HepG2 (cell line): ENCODE measurements around the gene ENTPD6. TPM values are rescaled to one million over a fixed set of nuclear protein-coding genes. Genes with fewer than 3 reads are reported as not detected.

Experiments used
- ASH2L ChIP-seq: fragments of 300-600, 200-600 bp; sonication (generic); IDR thresholded peaks from 2 replicates; pipeline ENCODE4 v1.7.0; 2017; ENCODE audit warnings: low read depth, mild to moderate bottlenecking, moderate library complexity, mixed read lengths, low read length; ENCODE audit not compliant: insufficient read length
- BORCS8-MEF2B ChIP-seq: sonication (generic); formaldehyde crosslinking; IDR thresholded peaks from 2 replicates; pipeline ENCODE4 v1.8.0; 2022; ENCODE audit warnings: mild to moderate bottlenecking, missing genetic modification reagents
- CBX5 ChIP-seq: sonication (generic); formaldehyde crosslinking; IDR thresholded peaks from 2 replicates; pipeline ENCODE4 v1.4.0; 2020; ENCODE audit warnings: missing genetic modification reagents, borderline replicate concordance
- DBP ChIP-seq: sonication (generic); formaldehyde crosslinking; IDR thresholded peaks from 2 replicates; pipeline ENCODE4 v1.4.0; 2020; ENCODE audit warnings: missing genetic modification reagents; ENCODE audit errors: not compliant biosample characterization
- HIC2 ChIP-seq: sonication (generic); formaldehyde crosslinking; IDR thresholded peaks from 2 replicates; pipeline ENCODE4 v1.9.0; 2022; ENCODE audit warnings: low read depth, missing genetic modification reagents
- HNF4A ChIP-seq: sonication (generic); formaldehyde crosslinking; IDR thresholded peaks from 2 replicates; pipeline ENCODE4 v1.4.0; 2020; ENCODE audit warnings: missing genetic modification reagents
- ISX ChIP-seq: sonication (generic); formaldehyde crosslinking; conservative IDR thresholded peaks from 2 replicates; pipeline ENCODE4 v1.5.0; 2020; ENCODE audit warnings: missing genetic modification reagents
- LCORL ChIP-seq, 2 experiments: fragments of 450-650 bp in 1 of 2; sonication (generic) in 1 of 2; formaldehyde crosslinking in 1 of 2; IDR thresholded peaks; 2 replicates each; pipeline versions ENCODE4 v1.5.0 to v1.6.1; 2017 to 2020; ENCODE audit warnings: antibody characterized with exemption in 1 of 2, missing genetic modification reagents in 1 of 2
- MBNL3 ChIP-seq: fragments of 250-450 bp; sonication (Bioruptor Pico); conservative IDR thresholded peaks from 2 replicates; pipeline ENCODE4 v1.8.0; 2022; ENCODE audit warnings: mild to moderate bottlenecking, inconsistent platforms
- MED1 ChIP-seq: sonication (generic); formaldehyde crosslinking; IDR thresholded peaks from 2 replicates; pipeline ENCODE4 v1.4.0; 2020; ENCODE audit warnings: missing genetic modification reagents
- PBX2 ChIP-seq: IDR thresholded peaks from 2 replicates; pipeline ENCODE4 v1.6.1; 2016; ENCODE audit warnings: control low read depth
- SAFB2 ChIP-seq: sonication (generic); formaldehyde crosslinking; IDR thresholded peaks from 2 replicates; pipeline ENCODE4 v1.5.1; 2020; ENCODE audit warnings: missing genetic modification reagents, low read depth, mild to moderate bottlenecking, borderline replicate concordance
- SOX13 ChIP-seq, 3 experiments: fragments of 450-650 bp in 1 of 3; sonication (generic) in 1 of 3; formaldehyde crosslinking in 1 of 3; IDR thresholded peaks in 2 of 3; conservative IDR thresholded peaks in 1 of 3; 2 replicates each; pipeline versions ENCODE4 v1.5.0 to v1.6.1; 2016 to 2020; ENCODE audit warnings: antibody characterized with exemption in 1 of 3, mild to moderate bottlenecking in 1 of 3, missing compliant biosample characterization in 1 of 3, missing genetic modification reagents in 1 of 3, moderate library complexity in 1 of 3
- TBX2 ChIP-seq: sonication (generic); formaldehyde crosslinking; IDR thresholded peaks from 2 replicates; pipeline ENCODE4 v1.5.0; 2020; ENCODE audit warnings: missing genetic modification reagents, mild to moderate bottlenecking, borderline replicate concordance
- THYN1 ChIP-seq: sonication (generic); formaldehyde crosslinking; IDR thresholded peaks from 2 replicates; pipeline ENCODE4 v1.8.1; 2023; ENCODE audit warnings: low read depth, mild to moderate bottlenecking, moderate library complexity, missing genetic modification reagents, borderline replicate concordance
- ZBTB46 ChIP-seq: sonication (generic); formaldehyde crosslinking; IDR thresholded peaks from 2 replicates; pipeline ENCODE4 v1.4.0; 2020; ENCODE audit warnings: mild to moderate bottlenecking, missing genetic modification reagents, borderline replicate concordance
- ZFAT ChIP-seq: sonication (generic); formaldehyde crosslinking; conservative IDR thresholded peaks from 2 replicates; pipeline ENCODE4 v1.8.1; 2023; ENCODE audit warnings: missing genetic modification reagents, inconsistent platforms
- ZFX ChIP-seq: sonication (generic); formaldehyde crosslinking; IDR thresholded peaks from 2 replicates; pipeline ENCODE4 v1.4.0; 2020; ENCODE audit warnings: mild to moderate bottlenecking, low read depth, missing genetic modification reagents, moderate library complexity
- ZKSCAN1 ChIP-seq: fragments of 150-350 bp; IDR thresholded peaks from 2 replicates; pipeline ENCODE4 v1.6.1; 2014; ENCODE audit warnings: low read length
- ZNF331 ChIP-seq: sonication (generic); formaldehyde crosslinking; IDR thresholded peaks from 2 replicates; pipeline ENCODE4 v1.4.0; 2020; ENCODE audit warnings: missing genetic modification reagents
- ZNF33B ChIP-seq: sonication (generic); formaldehyde crosslinking; IDR thresholded peaks from 2 replicates; pipeline ENCODE4 v1.5.1; 2020; ENCODE audit warnings: mild to moderate bottlenecking, missing genetic modification reagents
- ZNF549 ChIP-seq: sonication (generic); formaldehyde crosslinking; IDR thresholded peaks from 2 replicates; pipeline ENCODE4 v1.5.0; 2020; ENCODE audit warnings: missing genetic modification reagents
- ZNF556 ChIP-seq: sonication (generic); formaldehyde crosslinking; IDR thresholded peaks from 2 replicates; pipeline ENCODE4 v1.4.0; 2020; ENCODE audit warnings: mild to moderate bottlenecking, missing genetic modification reagents, borderline replicate concordance
- polyA plus RNA-seq, 8 experiments: library from polyadenylated mRNA; depleted of rRNA in 3 of 8; stranded (reverse) in 7 of 8; unstranded in 1 of 8; fragments of >200 nt; fragmentation: Illumina TruSeq in 4 of 8; extraction: Trizol in 4 of 8; gene quantifications; 2 replicates each; pipeline versions ENCODE4 v1.2.1 to v1.2.3, GENCODE V29; 2011 to 2016; ENCODE audit warnings: low read depth in 4 of 8, missing spikeins in 1 of 8, mixed read lengths in 1 of 8; ENCODE audit not compliant: insufficient read depth in 1 of 8
- total RNA-seq, 5 experiments: library from RNA; depleted of rRNA; stranded (reverse); fragments of >200 nt; fragmentation: Illumina TruSeq; extraction: Trizol; gene quantifications; 2 replicates each; pipeline ENCODE4 v1.2.3, GENCODE V29; 2016; ENCODE audit warnings: low read depth in 1 of 5

ENTPD6 gene
- total and polyA plus RNA-seq, 2 of the 13 experiments (the other 11 are each of a cell fraction or from before 2014, with no cell fraction given): 164 to 172 TPM

GRCh38 chr20:25223179-25223661 lies 27.7 kb downstream of the ENTPD6 start (continued):
- TF ChIP-seq HIC2 (CRISPR knock-in tag) (0 out of 2 replicates have a peak, but pooled peaks have one; percentile 20), TBX2 (CRISPR knock-in tag) (no peak), HNF4A (CRISPR knock-in tag) (no peak), MED1 (CRISPR knock-in tag) (peak; percentile 35; the same call in 1 of the 2 replicates), DBP (CRISPR knock-in tag) (no peak), MBNL3 (CRISPR knock-in tag) (no peak), CBX5 (peak; percentile 90; the same call in 1 of the 2 replicates), LCORL (IDR thresholded peaks at IDR 0.05) (no peak), LCORL (CRISPR knock-in tag; IDR thresholded peaks at IDR 0.05) (peak; percentile 52; the same call in 1 of the 2 replicates), SAFB2 (no peak), ZFX (CRISPR knock-in tag) (peak; percentile 48), ZNF556 (CRISPR knock-in tag) (peak; percentile 82; the same call in 1 of the 2 replicates), ZNF33B (no peak), BORCS8-MEF2B (CRISPR knock-in tag) (peak; percentile 52; the same call in 1 of the 2 replicates), ZNF331 (CRISPR knock-in tag) (peak; percentile 49; the same call in 1 of the 2 replicates), ZKSCAN1 (no peak), ASH2L (no peak), PBX2 (CRISPR knock-in tag) (no peak), ZFAT (CRISPR knock-in tag) (no peak), SOX13 (IDR thresholded peaks at IDR 0.05) (no peak), SOX13 (CRISPR knock-in tag; conservative IDR thresholded peaks at IDR 0.05 in 1 of 2, IDR thresholded peaks at IDR 0.05 in 1 of 2) (peak in 1 of 2 experiments; percentile 18; a peak in 1 of 4 replicates), ZBTB46 (no peak), THYN1 (CRISPR knock-in tag) (no peak), ZNF549 (CRISPR knock-in tag) (no peak), ISX (CRISPR knock-in tag) (no peak)
